Stimulated activated CD4-positive, alpha-beta T cell treated with anti-CD3 and anti-CD28 coated beads, Interleukin-15, amount 100 ng/mL, for 48 hours (primary cell): ENCODE results near the gene JCHAIN.
"Not testable (repeated sequence)": the region's sequence is repeated elsewhere in the genome, so short reads cannot be mapped to it uniquely, and the experiment has no call there.

Experiments used
- DNase-seq, 2 donors: peaks; one replicate each; pipeline ENCODE4 v3.0.0-alpha.2; 2020; ENCODE audit warnings: low read depth in 2 of 2

JCHAIN gene

DNA sequence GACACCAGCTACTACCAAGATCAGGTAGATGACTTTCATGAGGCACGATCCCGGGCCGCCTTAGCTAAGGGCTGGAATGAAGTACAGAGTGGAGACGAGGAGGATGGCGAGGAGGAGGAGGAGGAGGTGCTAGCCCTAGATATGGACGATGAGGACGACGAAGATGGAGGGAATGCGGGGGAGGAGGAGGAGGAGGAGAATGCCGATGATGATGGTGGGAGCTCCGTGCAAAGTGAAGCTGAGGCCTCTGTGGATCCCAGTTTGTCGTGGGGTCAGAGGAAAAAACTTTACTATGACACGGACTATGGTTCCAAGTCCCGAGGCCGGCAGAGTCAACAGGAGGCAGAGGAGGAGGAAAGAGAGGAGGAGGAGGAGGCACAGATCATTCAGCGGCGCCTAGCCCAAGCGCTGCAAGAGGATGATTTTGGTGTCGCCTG, 22.5 kb upstream of the JCHAIN start:
- peak in 1 of 2 donors; percentile 9 for DNase-seq

- peak; percentile 88 to 90 for DNase-seq
These were observed 21.8 kb upstream of the JCHAIN start, which contains the start of gene UTP3 for GRCh38 chr4:70687821-70688794. UTP3 (plus strand) TSS chr4:70688532; CDS start chr4:70688678, 146 bp downstream.

- no peak for DNase-seq
These were observed 21.1 kb upstream of the JCHAIN start for GRCh38 chr4:70687392-70687791.

- DNase-seq = not testable (repeated sequence)
These were observed 15.8 kb upstream of the JCHAIN start for GRCh38 chr4:70682142-70682541.

DNA sequence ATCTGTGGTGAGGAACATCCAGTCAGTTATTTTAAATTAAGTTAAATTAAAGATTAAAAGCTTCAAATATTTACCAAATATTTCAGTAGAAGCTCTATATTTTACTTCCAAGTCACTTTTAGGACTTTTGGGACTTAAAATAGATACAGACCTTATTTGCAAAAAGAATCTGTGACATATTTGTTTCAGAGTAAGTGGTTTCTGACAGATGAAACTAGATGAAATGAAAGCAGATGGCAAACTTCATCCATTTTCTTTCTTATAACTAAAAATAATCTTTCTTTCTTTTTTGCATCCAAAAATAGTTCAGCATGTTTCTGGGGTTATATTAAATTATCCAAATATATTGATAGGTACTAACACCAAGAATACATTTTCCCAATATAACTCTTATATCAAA, 15.4 kb upstream of the JCHAIN start:
- DNase-seq = no peak

- no peak for DNase-seq
These were observed 14.6 kb upstream of the JCHAIN start for GRCh38 chr4:70680934-70681333.

DNA sequence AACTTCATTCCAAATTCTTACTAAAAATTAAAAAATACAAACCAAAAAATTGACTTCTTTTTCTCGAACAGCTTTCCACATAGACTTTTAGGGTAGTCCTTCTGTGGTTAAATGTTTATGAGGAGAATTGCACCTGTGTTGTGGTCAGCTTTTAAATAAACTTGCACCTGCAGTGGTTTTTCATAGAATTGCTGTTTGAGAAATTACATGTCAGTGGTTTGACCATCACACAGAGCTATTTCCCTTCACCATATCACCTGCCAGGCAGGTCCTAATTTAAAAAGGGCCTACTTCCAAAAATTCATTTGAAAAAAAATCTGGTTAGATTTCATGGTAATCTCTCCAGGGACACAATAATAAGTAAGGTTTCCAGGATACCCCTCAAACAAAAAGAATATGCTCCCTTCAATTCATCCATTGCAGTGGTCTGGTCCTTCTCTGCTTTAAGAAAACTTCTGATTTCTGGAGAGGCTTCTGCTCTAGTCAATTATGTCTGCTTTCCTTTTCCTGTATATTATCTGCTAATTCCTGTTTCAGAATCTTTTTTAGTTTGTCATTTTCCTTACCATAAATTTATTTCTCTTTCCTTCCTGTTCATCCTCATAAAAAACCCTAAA, 12.2 kb upstream of the JCHAIN start:
- DNase-seq = no peak

GRCh38 chr4:70676554-70677090, 10.3 kb upstream of the JCHAIN start:
- DNase-seq = no peak

DNA sequence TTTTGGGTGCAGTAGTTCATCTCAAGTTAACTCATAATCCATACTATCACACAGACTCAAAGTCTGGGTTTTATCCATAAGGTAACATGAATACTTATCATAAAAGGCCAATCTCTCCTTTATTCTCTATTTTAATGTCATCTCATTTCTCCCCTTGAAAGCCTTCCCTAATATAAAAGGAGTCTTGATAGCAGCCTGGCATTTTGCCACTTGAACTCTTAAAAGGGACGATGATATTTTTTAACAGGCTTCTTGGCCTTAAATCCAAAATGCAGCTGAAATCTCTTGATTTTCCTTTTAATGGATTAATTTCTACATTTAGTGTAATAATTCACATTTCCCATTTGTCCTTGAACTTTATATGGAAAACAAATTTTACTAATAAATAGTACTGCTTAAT, 8.4 kb upstream of the JCHAIN start:
- DNase-seq = no peak

DNA sequence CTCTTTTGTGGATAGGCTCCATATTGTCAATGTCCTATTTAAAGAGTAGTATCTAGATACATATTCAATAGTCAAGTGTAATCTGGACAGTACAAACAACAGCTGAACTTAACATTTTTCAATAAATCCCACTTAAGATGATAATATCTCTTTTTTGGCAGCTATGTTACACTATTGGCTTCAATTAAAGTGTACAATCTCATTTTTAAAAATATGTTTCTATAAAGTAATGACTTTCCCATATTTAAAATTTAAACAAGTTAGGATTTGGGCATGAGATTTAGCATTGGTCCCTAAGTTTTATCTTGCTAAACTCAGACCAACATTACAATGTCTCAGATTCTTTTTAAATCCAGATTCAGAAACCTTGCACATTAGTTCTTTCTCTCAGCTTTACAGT, 7.9 kb upstream of the JCHAIN start:
- DNase-seq = no peak

DNA sequence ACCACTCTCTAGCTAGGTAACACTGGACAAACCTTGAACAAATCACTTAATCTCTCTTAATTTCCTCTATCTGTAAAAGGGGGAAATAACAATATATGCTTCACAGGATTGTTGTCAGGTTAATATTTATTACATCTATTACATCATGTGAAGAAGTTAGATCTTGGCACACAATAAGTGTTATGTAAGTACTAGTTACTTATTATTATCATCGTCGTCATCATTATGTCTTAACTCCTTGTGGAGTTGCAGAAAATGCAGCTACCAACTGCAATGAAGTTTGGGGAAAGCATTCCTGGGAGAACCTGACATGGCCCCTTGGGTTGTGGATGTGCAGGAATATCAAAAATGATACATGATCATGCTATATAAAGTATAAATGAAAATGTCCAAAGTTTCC, 4.8 kb upstream of the JCHAIN start:
- no peak for DNase-seq

DNA sequence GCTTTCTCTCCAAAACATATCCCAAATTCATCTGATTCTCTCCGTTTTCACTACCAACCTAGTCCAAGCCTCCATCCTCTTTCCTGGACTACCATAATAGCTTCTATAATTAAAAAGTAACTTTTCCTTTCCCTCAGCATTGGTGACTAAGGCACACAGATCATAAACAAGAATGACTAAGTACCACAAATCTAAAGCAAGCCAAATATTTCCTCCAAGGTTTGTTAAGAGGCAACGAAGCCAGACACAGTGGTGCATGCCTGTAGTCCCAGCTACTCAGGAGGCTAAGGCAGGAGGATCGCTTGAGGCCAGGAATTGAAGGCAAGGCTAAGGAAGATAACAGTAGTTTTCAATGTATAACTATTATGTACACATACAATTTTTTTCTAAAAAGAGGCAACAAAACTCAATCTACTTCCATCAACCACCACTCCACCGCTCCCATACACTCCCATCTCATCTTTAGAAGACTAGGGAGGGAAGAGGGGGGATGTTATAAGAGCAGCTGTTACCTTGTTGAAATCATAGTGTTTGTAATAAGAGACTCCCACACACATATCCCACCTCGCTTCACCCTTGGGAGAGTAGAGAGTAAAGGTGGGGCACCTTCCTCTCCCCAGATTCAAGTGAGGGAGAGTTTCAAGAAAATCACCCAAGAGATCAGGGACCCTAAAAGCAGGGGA, 4.2 kb upstream of the JCHAIN start:
- DNase-seq = no peak

DNA sequence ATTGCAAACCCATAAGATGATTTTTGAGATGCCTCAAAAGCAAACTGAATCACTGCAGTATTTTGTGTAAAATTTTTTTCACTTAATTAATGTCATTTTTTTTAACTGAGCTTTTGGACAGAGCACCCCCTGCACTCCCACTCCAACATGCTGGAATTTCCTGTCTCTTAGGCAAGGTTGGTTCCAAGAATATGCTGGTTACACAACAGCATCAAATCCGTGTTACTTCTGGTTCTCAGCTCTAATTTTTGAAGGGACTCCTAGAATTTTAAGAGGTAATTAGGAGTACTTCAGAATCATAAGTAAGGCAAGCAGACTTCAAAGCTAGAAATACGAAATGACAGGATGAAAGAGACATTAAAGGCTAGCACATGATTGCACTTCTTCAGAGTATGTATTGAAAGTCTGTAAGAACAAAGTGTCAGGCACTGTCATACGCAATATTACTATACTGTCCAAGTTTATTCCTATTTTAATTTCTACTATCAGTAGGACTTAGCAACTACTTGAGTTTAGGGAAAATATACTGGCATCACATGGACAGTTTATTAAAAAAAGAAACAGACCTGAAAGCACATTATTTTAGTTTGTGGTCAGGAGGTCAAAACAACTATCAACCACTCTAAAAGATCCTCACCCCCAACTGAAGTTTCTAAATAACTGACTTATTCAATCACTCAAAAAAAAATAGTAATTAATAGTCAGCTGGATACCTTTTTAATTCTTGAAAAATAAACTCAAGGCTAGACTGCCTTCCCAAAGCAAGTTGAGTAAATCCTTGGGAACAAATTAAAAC, 1.6 kb upstream of the JCHAIN start:
- no peak for DNase-seq

- peak in 1 of 2 donors; percentile 4 for DNase-seq
These were observed 4.9 kb downstream of the JCHAIN start for GRCh38 chr4:70661309-70661922.

- DNase-seq = no peak
These were observed 6.2 kb downstream of the JCHAIN start for GRCh38 chr4:70660106-70660505.

- DNase-seq = no peak
These were observed 7.9 kb downstream of the JCHAIN start for GRCh38 chr4:70658418-70658817.

DNA sequence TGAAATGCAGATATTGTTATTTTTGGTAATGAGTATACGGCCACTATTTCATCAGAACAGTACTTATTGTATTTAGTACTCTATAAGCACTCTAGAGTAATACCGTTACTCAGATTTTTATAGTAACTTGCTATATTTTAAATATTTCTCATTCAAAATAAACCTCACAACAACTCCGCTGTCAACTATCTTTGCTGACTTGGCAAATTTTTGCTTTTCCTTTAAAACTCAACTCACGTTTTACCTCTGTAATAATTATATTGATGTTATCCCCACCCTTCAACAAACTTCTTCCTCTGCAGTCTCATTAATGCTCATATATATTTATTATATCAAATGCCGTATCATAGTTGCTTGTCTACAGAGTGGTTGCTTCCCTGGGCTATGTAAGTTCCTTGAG, 9.0 kb downstream of the JCHAIN start:
- no peak for DNase-seq

GRCh38 chr4:70654605-70655011, 11.7 kb downstream of the JCHAIN start:
- DNase-seq = no peak

- no peak for DNase-seq
These were observed 14.3 kb downstream of the JCHAIN start for GRCh38 chr4:70651864-70652506.

GRCh38 chr4:70650741-70651140, 15.6 kb downstream of the JCHAIN start:
- DNase-seq = not testable (repeated sequence)
